Hepatocyte (in vitro differentiated cells): ENCODE measurements around the gene NIPSNAP3A.
"Not testable (repeated sequence)": the region's sequence is repeated elsewhere in the genome, so short reads cannot be mapped to it uniquely, and the experiment has no call there.

Experiments used
- EZH2 ChIP-seq: fragments of 200-600 bp; sonication (generic); IDR thresholded peaks from 2 replicates; pipeline ENCODE4 v1.6.1; 2016; ENCODE audit warnings: antibody characterized with exemption, mild to moderate bottlenecking, borderline replicate concordance
- TF ChIP-seq, protein P1 (sequence below): fragments of 200-600 bp; sonication (generic); IDR thresholded peaks from 2 replicates; pipeline ENCODE4 v1.5.1; 2016; ENCODE audit warnings: antibody characterized with exemption, mild to moderate bottlenecking; ENCODE audit not compliant: poor library complexity

DNA sequence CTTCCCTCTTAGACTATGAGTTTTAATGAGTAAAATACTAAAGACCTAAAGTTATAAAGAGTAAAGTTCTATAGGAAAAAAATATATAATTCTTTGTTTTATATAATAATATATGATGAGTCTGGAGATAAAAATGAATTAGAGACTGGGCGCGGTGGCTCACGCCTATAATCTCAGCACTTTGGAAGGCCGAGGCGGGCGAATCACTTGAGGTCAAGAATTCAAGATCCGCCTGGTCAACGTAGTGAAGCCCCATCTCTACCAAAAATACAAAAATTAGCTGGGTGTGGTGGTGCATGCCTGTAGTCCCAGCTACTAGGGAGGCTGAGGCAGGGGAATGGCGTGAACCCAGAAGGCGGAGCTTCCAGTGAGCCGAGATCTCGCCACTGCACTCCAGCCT lies 21.5 kb downstream of the NIPSNAP3A start:
- not testable (repeated sequence) for TF ChIP-seq EZH2
- TF ChIP-seq, protein P1, sequence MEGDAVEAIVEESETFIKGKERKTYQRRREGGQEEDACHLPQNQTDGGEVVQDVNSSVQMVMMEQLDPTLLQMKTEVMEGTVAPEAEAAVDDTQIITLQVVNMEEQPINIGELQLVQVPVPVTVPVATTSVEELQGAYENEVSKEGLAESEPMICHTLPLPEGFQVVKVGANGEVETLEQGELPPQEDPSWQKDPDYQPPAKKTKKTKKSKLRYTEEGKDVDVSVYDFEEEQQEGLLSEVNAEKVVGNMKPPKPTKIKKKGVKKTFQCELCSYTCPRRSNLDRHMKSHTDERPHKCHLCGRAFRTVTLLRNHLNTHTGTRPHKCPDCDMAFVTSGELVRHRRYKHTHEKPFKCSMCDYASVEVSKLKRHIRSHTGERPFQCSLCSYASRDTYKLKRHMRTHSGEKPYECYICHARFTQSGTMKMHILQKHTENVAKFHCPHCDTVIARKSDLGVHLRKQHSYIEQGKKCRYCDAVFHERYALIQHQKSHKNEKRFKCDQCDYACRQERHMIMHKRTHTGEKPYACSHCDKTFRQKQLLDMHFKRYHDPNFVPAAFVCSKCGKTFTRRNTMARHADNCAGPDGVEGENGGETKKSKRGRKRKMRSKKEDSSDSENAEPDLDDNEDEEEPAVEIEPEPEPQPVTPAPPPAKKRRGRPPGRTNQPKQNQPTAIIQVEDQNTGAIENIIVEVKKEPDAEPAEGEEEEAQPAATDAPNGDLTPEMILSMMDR, result not testable (repeated sequence)
